Lower lobe of right lung (tissue), 2 donors: ENCODE measurements around the gene SYNPO. TPM values are rescaled to one million over a fixed set of nuclear protein-coding genes. Genes with fewer than 3 reads are reported as not detected.

Experiments used
- ATAC-seq, 2 donors: fragments of 200-7000 bp; cut with Tn5 transposase; one replicate each; pipeline ENCODE4 v1.9.1; 2020 to 2022; ENCODE audit warnings: mild to moderate bottlenecking in 2 of 2, moderate library complexity in 2 of 2
- DNase-seq: peaks from one replicate; pipeline ENCODE4 v3.0.0-alpha.2; 2020
- H3K27ac ChIP-seq: fragments of 200-600 bp; one replicate; pipeline ENCODE4 v1.8.0; 2022
- H3K27me3 ChIP-seq: fragments of 200-600 bp; one replicate; pipeline ENCODE4 v1.8.0; 2022; ENCODE audit warnings: low read depth
- H3K36me3 ChIP-seq: fragments of 200-600 bp; one replicate; pipeline ENCODE4 v1.8.0; 2022; ENCODE audit warnings: mild to moderate bottlenecking
- H3K4me1 ChIP-seq: fragments of 200-600 bp; one replicate; pipeline ENCODE4 v1.8.0; 2022
- H3K4me3 ChIP-seq: fragments of 200-600 bp; one replicate; pipeline ENCODE4 v1.8.0; 2022; ENCODE audit warnings: mild to moderate bottlenecking
- H3K9me3 ChIP-seq: fragments of 200-600 bp; one replicate; pipeline ENCODE4 v1.8.0; 2022
- CTCF ChIP-seq: fragments of 200-600 bp; IDR thresholded peaks from one replicate; pipeline ENCODE4 v1.8.0; 2022; ENCODE audit warnings: antibody characterized with exemption, mild to moderate bottlenecking
- intact Hi-C: fragments of 100-400 bp; cut with DNase I; formaldehyde crosslinking; loops from one replicate; pipeline ENCODE4 v1.11.0; 2022
- total RNA-seq: library from RNA; stranded (reverse); fragmentation: NEBNext Ultra II Directional; extraction: Animal tissue kit (Norgen Biotek cat#: 25700); gene quantifications from one replicate; pipeline ENCODE4 v1.2.1, GENCODE V29; 2021
- donor health status: DM: no; HTN: yes; CAD: no; lungs with severe emphysema.

SYNPO gene
- total RNA-seq, 1 donor from 2014 or later = 90.6 TPM

DNA sequence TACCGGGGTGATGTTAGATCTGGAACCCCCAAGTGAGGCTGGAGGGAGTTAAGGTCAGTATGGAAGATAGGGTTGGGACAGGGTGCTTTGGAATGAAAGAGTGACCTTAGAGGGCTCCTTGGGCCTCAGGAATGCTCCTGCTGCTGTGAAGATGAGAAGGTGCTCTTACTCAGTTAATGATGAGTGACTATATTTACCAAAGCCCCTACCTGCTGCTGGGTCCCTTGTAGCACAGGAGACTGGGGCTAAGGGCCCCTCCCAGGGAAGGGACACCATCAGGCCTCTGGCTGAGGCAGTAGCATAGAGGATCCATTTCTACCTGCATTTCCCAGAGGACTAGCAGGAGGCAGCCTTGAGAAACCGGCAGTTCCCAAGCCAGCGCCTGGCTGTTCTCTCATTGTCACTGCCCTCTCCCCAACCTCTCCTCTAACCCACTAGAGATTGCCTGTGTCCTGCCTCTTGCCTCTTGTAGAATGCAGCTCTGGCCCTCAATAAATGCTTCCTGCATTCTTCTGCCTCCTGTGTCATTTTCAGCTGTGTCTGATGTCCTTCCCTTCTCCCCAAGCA, 18.3 kb downstream of the SYNPO start:
- ATAC-seq (no peak), DNase-seq (no peak)
- no peak overlapping the region for H3K27ac ChIP-seq
- no peaks in the 10 kb centered on the region for H3K9me3 ChIP-seq
- no peaks in the 10 kb centered on the region for H3K27me3 ChIP-seq
- intact Hi-C loops = loop anchor here (5.0 kb wide), 1 partner anchor 96 kb away; no protein-coding TSS in a partner anchor
- TF ChIP-seq CTCF = no peak
- H3K4me1 ChIP-seq = peaks cover 23% of the 10 kb centered on the region
- no peaks in the 10 kb centered on the region for H3K36me3 ChIP-seq
- no peak overlapping the region for H3K4me3 ChIP-seq

- Histone ChIP-seq H3K4me3 (no peak overlapping the region), H3K4me1 (peaks cover 23% of the 10 kb centered on the region), H3K9me3 (no peaks in the 10 kb centered on the region), H3K27ac (peak overlapping the region; percentile 18), H3K36me3 (no peaks in the 10 kb centered on the region), H3K27me3 (no peaks in the 10 kb centered on the region)
- DNase-seq = no peak
- intact Hi-C loops = loop anchor here (5.0 kb wide), 1 partner anchor 97 kb away; no protein-coding TSS in a partner anchor
- TF ChIP-seq CTCF = no peak
- peak in 1 of 2 donors; percentile 4 for ATAC-seq
These were observed 19.1 kb downstream of the SYNPO start for GRCh38 chr5:150659360-150660107.

DNA sequence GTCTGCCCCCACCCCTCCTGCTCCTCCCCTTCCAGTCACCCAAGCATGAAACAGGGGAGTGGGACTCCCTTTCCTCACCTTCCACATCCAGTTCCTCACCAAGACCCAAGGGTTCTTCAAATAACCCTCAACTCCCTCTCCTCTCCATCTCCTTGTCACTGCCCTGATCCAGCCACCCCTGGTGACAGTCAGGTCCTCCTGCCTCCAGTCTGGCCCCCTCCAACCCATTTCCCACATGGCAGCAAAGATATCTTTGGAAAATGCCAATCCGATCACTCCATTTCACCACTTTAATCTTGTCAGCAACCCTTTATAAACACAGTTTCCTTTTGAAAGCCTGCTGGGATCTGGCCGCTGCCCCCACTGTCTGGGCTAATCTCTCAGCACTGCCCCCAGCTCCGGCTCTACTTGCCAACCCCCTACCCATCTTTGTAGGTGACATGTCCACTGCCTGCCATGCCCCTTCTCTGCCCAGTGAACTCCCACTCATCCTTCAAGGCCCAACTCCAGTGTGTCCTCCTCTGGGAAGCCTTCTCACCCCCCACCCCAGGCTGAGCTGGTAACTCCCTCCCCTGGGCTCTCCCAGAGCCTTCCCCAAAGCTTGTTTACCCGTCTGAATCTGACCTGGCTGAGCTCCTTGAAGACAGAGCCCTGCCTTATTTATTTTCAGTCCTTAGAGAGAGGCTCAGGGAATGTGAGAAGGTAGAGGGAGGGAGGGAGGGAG, 19.8 kb downstream of the SYNPO start:
- no peaks in the 10 kb centered on the region for H3K36me3 ChIP-seq
- no peak overlapping the region for H3K27ac ChIP-seq
- H3K4me3 ChIP-seq = no peak overlapping the region
- peak; percentile 4 to 55 for ATAC-seq
- intact Hi-C loops = no loop called here
- H3K4me1 ChIP-seq = peaks cover 23% of the 10 kb centered on the region
- TF ChIP-seq CTCF = no peak
- peaks cover 4% of the 10 kb centered on the region for H3K27me3 ChIP-seq
- no peaks in the 10 kb centered on the region for H3K9me3 ChIP-seq
- DNase-seq = no peak

DNA sequence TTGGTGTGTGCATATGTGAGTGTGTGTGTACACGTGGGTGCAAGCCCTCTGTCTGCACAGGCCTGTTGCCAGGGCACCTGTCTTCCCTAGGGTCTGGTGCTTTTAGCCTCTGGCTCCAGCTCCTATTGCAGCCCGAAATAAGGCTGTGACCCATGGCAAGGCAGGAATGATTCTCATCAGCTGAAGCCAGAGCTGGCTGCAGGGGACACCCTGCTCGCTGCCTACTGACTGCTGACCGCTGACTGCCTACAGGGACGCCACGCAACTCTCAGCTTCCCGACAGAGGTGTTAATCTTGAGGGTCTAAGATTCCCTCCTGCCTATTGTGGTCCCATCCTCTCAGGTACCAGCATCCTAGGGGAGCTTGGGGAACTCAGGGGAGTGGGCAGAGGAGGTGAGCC, 20.6 kb downstream of the SYNPO start, which contains the start of gene MYOZ3:
Gene MYOZ3, plus strand, starts transcription at position 166 of the 400 bp plus-strand sequence. CDS start 1,691 bp downstream, outside the sequence.
- Histone ChIP-seq H3K9me3 (no peaks in the 10 kb centered on the region), H3K27me3 (peaks cover 4% of the 10 kb centered on the region), H3K4me1 (peaks cover 21% of the 10 kb centered on the region), H3K4me3 (no peak within 1 kb of the TSS), H3K27ac (no peak within 1 kb of the TSS), H3K36me3 (no peaks in the 10 kb centered on the region)
- no peak for ATAC-seq
- no peak for DNase-seq
- intact Hi-C loops = no loop called here
- TF ChIP-seq CTCF = no peak

- H3K9me3 ChIP-seq = no peaks in the 10 kb centered on the region
- DNase-seq (no peak), ATAC-seq (no peak)
- no peaks in the 10 kb centered on the region for H3K36me3 ChIP-seq
- intact Hi-C loops = no loop called here
- H3K4me3 ChIP-seq = no peak overlapping the region
- peaks cover 15% of the 10 kb centered on the region for H3K4me1 ChIP-seq
- peaks cover 4% of the 10 kb centered on the region for H3K27me3 ChIP-seq
- no peak for TF ChIP-seq CTCF
- H3K27ac ChIP-seq = no peak overlapping the region
These were observed 21.5 kb downstream of the SYNPO start for GRCh38 chr5:150661821-150662596.
